ENCODE results near the gene EPX. TPM values are rescaled to one million over a fixed set of nuclear protein-coding genes. Genes with fewer than 3 reads are reported as not detected.

Gene EPX
- total and polyA plus RNA-seq, 2 donors from 2014 or later: 0.19 TPM; not detected in 1

DNA sequence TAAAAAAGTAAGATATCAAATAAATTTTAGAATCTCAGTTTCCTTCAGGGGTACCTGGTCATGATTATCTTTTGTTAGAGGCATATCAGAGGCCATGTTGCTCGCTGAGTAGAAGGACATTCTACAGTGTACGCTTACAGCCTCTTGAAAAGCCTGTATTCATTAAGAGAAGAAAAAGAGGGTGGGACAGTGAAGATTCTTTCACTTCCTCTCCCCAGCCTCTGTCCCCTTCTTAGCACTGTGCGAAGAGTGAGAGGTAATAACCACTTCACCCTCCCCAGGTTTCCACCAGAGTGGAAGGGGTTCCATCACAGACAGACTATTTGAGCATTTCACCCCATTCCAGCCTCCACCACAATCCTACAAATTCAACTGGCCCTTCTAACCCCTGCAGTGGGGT is 41.0 kb downstream of the EPX start:
- Histone ChIP-seq H3K36me3 (ENCODE audit: control insufficient read depth in 2 of 3, insufficient read depth in 3 of 3, low read length in 3 of 3) (no peaks in the 10 kb centered on the region), H3K27ac (ENCODE audit: low read depth in 2 of 2, low read length in 2 of 2) (no peak overlapping the region), H3K27me3 (ENCODE audit: control insufficient read depth, insufficient read depth, low read length) (no peaks in the 10 kb centered on the region), H3K4me1 (ENCODE audit: control insufficient read depth in 2 of 3, insufficient read depth in 2 of 3, low read depth in 1 of 3, low read length in 3 of 3) (peaks cover 0 to 2% (median 0%) of the 10 kb centered on the region in 3 donors), H3K4me3 (ENCODE audit: low read length in 3 of 3) (no peak overlapping the region), H3K9me3 (ENCODE audit: control insufficient read depth in 2 of 3, insufficient read depth in 1 of 3, low read length in 3 of 3) (no peaks in the 10 kb centered on the region), H3K9ac (ENCODE audit: low read length in 3 of 3) (no peak overlapping the region)
- no peak for DNase-seq
- TF ChIP-seq, protein P1, sequence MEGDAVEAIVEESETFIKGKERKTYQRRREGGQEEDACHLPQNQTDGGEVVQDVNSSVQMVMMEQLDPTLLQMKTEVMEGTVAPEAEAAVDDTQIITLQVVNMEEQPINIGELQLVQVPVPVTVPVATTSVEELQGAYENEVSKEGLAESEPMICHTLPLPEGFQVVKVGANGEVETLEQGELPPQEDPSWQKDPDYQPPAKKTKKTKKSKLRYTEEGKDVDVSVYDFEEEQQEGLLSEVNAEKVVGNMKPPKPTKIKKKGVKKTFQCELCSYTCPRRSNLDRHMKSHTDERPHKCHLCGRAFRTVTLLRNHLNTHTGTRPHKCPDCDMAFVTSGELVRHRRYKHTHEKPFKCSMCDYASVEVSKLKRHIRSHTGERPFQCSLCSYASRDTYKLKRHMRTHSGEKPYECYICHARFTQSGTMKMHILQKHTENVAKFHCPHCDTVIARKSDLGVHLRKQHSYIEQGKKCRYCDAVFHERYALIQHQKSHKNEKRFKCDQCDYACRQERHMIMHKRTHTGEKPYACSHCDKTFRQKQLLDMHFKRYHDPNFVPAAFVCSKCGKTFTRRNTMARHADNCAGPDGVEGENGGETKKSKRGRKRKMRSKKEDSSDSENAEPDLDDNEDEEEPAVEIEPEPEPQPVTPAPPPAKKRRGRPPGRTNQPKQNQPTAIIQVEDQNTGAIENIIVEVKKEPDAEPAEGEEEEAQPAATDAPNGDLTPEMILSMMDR (IDR thresholded peaks at IDR 0.05; ENCODE audit: borderline replicate concordance, extremely low read depth, insufficient read depth): no peak
- FAIRE-seq: no peak
- intact Hi-C loops (cut with DNase I): no loop called here

DNA sequence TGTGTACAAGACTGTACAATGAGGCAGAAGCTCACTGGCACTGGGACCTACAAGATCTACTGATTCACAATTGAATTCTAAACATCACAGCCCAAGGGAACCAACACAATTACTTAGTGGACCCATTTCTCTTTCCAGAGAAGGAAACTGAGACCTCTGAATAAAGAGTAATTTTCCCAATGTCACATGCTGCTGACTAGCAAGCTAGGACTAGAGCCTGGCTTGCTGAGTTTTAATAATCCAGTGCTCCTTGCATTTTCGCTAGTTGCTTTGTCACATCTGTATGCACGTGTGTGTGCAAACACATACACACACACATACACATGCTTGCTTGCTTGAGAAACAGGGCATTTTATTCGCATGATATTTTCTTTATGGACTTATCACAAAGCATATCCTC is 42.0 kb downstream of the EPX start:
- H3K4me3 ChIP-seq (ENCODE audit: low read length in 3 of 3): no peak overlapping the region
- no peaks in the 10 kb centered on the region for H3K9me3 ChIP-seq (ENCODE audit: control insufficient read depth in 2 of 3, insufficient read depth in 1 of 3, low read length in 3 of 3)
- TF ChIP-seq, protein P1 (IDR thresholded peaks at IDR 0.05; ENCODE audit: borderline replicate concordance, extremely low read depth, insufficient read depth): no peak
- H3K27ac ChIP-seq (ENCODE audit: low read depth in 2 of 2, low read length in 2 of 2): no peak overlapping the region
- intact Hi-C loops (cut with DNase I): no loop called here
- no peaks in the 10 kb centered on the region for H3K36me3 ChIP-seq (ENCODE audit: control insufficient read depth in 2 of 3, insufficient read depth in 3 of 3, low read length in 3 of 3)
- H3K9ac ChIP-seq (ENCODE audit: low read length in 3 of 3): no peak overlapping the region
- H3K27me3 ChIP-seq (ENCODE audit: control insufficient read depth, insufficient read depth, low read length): no peaks in the 10 kb centered on the region
- no peak for DNase-seq
- no peak for FAIRE-seq
- H3K4me1 ChIP-seq (ENCODE audit: control insufficient read depth in 2 of 3, insufficient read depth in 2 of 3, low read depth in 1 of 3, low read length in 3 of 3): peaks cover 0 to 2% (median 0%) of the 10 kb centered on the region in 3 donors

DNA sequence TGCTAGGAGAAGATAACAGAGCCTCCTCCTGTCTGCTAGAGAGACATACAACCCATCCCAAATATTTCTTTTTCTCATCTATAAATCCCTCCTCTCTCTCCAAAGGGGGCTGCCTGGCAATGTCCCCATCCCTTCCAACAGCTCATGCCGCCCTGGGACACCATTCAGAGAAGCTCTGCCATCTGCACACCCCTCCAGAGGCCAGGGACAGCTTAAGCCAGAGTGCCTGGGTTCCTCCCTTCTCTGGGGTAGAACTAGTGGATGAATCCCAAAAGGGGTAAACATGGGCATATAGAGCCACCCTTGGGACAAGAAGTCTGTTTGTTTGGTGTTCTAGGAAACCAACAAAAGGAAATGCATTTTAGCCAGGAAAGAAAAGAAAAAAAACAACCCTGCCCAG is 43.3 kb downstream of the EPX start:
- Histone ChIP-seq H3K4me3 (ENCODE audit: low read length in 3 of 3) (no peak overlapping the region), H3K27ac (ENCODE audit: low read depth in 2 of 2, low read length in 2 of 2) (no peak overlapping the region), H3K9me3 (ENCODE audit: control insufficient read depth in 2 of 3, insufficient read depth in 1 of 3, low read length in 3 of 3) (no peaks in the 10 kb centered on the region), H3K9ac (ENCODE audit: low read length in 3 of 3) (no peak overlapping the region), H3K4me1 (ENCODE audit: control insufficient read depth in 2 of 3, insufficient read depth in 2 of 3, low read depth in 1 of 3, low read length in 3 of 3) (peaks cover 0 to 2% (median 0%) of the 10 kb centered on the region in 3 donors), H3K36me3 (ENCODE audit: control insufficient read depth in 2 of 3, insufficient read depth in 3 of 3, low read length in 3 of 3) (no peaks in the 10 kb centered on the region), H3K27me3 (ENCODE audit: control insufficient read depth, insufficient read depth, low read length) (no peaks in the 10 kb centered on the region)
- TF ChIP-seq, protein P1 (IDR thresholded peaks at IDR 0.05; ENCODE audit: borderline replicate concordance, extremely low read depth, insufficient read depth): no peak
- DNase-seq: no peak
- intact Hi-C loops (cut with DNase I): no loop called here
- no peak for FAIRE-seq

DNA sequence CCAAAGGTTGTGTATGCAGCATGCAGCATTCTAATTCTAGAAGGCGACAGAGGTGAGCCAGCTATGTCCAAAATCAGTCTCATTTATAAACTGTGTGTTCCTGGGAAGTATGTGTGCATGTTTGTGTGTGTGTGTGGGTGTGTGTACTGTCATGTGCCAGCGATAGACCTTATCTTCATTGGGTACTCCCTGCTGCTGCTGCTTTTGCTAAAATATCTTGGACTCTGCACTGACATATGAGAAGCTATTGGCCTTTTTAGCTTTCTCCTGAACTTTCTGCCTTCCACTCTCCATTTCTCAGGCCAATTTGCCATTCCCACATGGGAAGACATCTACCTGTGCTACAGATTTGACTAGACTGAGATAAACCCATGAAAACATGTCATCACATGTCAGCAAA is 43.9 kb downstream of the EPX start:
- H3K27me3 ChIP-seq (ENCODE audit: control insufficient read depth, insufficient read depth, low read length): no peaks in the 10 kb centered on the region
- no peaks in the 10 kb centered on the region for H3K9me3 ChIP-seq (ENCODE audit: control insufficient read depth in 2 of 3, insufficient read depth in 1 of 3, low read length in 3 of 3)
- H3K4me1 ChIP-seq (ENCODE audit: control insufficient read depth in 2 of 3, insufficient read depth in 2 of 3, low read depth in 1 of 3, low read length in 3 of 3): peaks cover 0 to 2% (median 0%) of the 10 kb centered on the region in 3 donors
- intact Hi-C loops (cut with DNase I): no loop called here
- FAIRE-seq (no peak), DNase-seq (no peak)
- TF ChIP-seq, protein P1 (IDR thresholded peaks at IDR 0.05; ENCODE audit: borderline replicate concordance, extremely low read depth, insufficient read depth): no peak
- no peak overlapping the region for H3K4me3 ChIP-seq (ENCODE audit: low read length in 3 of 3)
- no peaks in the 10 kb centered on the region for H3K36me3 ChIP-seq (ENCODE audit: control insufficient read depth in 2 of 3, insufficient read depth in 3 of 3, low read length in 3 of 3)
- no peak overlapping the region for H3K27ac ChIP-seq (ENCODE audit: low read depth in 2 of 2, low read length in 2 of 2)
- no peak overlapping the region for H3K9ac ChIP-seq (ENCODE audit: low read length in 3 of 3)

Measured in kidney (tissue), 14 donors.